Esophagus squamous epithelium (tissue), 5 donors: ENCODE data around the gene CCDC146. TPM values are rescaled to one million over a fixed set of nuclear protein-coding genes. Genes with fewer than 3 reads are reported as not detected.
A peak's percentile ranks its signal among the peaks of the same experiment; 100 is the strongest.

Source experiments
- DNase-seq: peaks from one replicate; lab custom pipeline; 2025; lab: John Stamatoyannopoulos, UW
- H3K27ac ChIP-seq, 4 donors: fragments of 200-600 bp; sonication (generic); one replicate each; pipeline ENCODE4 v1.5.1; 2016 to 2019; ENCODE audit warnings: mild to moderate bottlenecking in 1 of 4
- H3K27me3 ChIP-seq, 4 donors: fragments of 200-600 bp; sonication (generic); 1 replicate in 3 of 4; 2 replicates in 1 of 4; pipeline versions ENCODE4 v1.5.1 to v1.6.0; 2017 to 2021; ENCODE audit warnings: antibody characterized with exemption in 1 of 4
- H3K36me3 ChIP-seq, 3 donors: fragments of 200-600 bp; sonication (generic); one replicate each; pipeline ENCODE4 v1.5.1; 2016 to 2019
- H3K4me1 ChIP-seq, 3 donors: fragments of 200-600 bp; sonication (generic); one replicate each; pipeline ENCODE4 v1.5.1; 2017 to 2019
- H3K4me3 ChIP-seq, 4 donors: fragments of 200-600 bp; sonication (generic); 1 replicate in 3 of 4; 2 replicates in 1 of 4; pipeline ENCODE4 v1.5.1; 2016 to 2019; ENCODE audit warnings: mild to moderate bottlenecking in 2 of 4, moderate library complexity in 1 of 4
- H3K9me3 ChIP-seq, 3 donors: fragments of 200-600 bp; sonication (generic); one replicate each; pipeline ENCODE4 v1.5.1; 2016 to 2019
- POLR2A ChIP-seq, 4 donors: fragments of 450-650 bp; IDR thresholded peaks; one replicate each; pipeline ENCODE4 v1.6.1; 2017; ENCODE audit warnings: antibody characterized with exemption in 4 of 4, mild to moderate bottlenecking in 4 of 4, moderate library complexity in 3 of 4
- WGBS, 2 donors: methylation state at CpG; one replicate each; pipeline ENCODE4 v1.1.5; 2018; 5-methylcytosine and 5-hydroxymethylcytosine counted together
- intact Hi-C: fragments of 100-400 bp; cut with DNase I; formaldehyde crosslinking; loops from one replicate; pipeline ENCODE4 v1.15.0; 2022
- total RNA-seq, 4 donors: library from RNA; depleted of rRNA; stranded (reverse); fragments of >200 nt; gene quantifications; one replicate each; pipeline ENCODE4 v1.1.0, GENCODE V29; 2016
- TF ChIP-seq, protein P1 (sequence below), 6 experiments: fragments of 450-650 bp in 4 of 6; fragments of 200-600 bp in 2 of 6; sonication (generic) in 2 of 6; IDR thresholded peaks; one replicate each; pipeline ENCODE4 v1.5.1; 2016 to 2019; ENCODE audit warnings: antibody characterized with exemption in 6 of 6, mild to moderate bottlenecking in 4 of 6, moderate library complexity in 4 of 6
- donor health status: DM: yes; HTN: yes; CAD: no.

The CCDC146 gene
- total RNA-seq, 4 donors from 2014 or later: 4.6 to 25.0 (median 7.6) TPM

GRCh38 chr7:77313085-77313484, 190.7 kb downstream of the CCDC146 start:
- Histone ChIP-seq H3K27ac (peak overlapping the region in 2 of 4 donors; percentile 3 to 19), H3K4me3 (no peak overlapping the region), H3K4me1 (peaks cover 0 to 75% (median 34%) of the 10 kb centered on the region in 3 donors), H3K27me3 (no peaks in the 10 kb centered on the region), H3K9me3 (no peaks in the 10 kb centered on the region), H3K36me3 (peaks cover 0 to 29% (median 0%) of the 10 kb centered on the region in 3 donors)
- TF ChIP-seq, protein P1, sequence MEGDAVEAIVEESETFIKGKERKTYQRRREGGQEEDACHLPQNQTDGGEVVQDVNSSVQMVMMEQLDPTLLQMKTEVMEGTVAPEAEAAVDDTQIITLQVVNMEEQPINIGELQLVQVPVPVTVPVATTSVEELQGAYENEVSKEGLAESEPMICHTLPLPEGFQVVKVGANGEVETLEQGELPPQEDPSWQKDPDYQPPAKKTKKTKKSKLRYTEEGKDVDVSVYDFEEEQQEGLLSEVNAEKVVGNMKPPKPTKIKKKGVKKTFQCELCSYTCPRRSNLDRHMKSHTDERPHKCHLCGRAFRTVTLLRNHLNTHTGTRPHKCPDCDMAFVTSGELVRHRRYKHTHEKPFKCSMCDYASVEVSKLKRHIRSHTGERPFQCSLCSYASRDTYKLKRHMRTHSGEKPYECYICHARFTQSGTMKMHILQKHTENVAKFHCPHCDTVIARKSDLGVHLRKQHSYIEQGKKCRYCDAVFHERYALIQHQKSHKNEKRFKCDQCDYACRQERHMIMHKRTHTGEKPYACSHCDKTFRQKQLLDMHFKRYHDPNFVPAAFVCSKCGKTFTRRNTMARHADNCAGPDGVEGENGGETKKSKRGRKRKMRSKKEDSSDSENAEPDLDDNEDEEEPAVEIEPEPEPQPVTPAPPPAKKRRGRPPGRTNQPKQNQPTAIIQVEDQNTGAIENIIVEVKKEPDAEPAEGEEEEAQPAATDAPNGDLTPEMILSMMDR (IDR thresholded peaks at IDR 0.05): no peak
- TF ChIP-seq POLR2A (IDR thresholded peaks at IDR 0.05): no peak
- 54 to 56% methylated on average over 2 of the region's 2 CpGs for WGBS, 2 donors
- intact Hi-C loops: no loop called here
- DNase-seq: no peak

GRCh38 chr7:77313876-77314480, 191.6 kb downstream of the CCDC146 start:
- intact Hi-C loops: no loop called here
- Histone ChIP-seq H3K36me3 (peaks cover 0 to 30% (median 0%) of the 10 kb centered on the region in 3 donors), H3K9me3 (no peaks in the 10 kb centered on the region), H3K27me3 (no peaks in the 10 kb centered on the region), H3K4me1 (peaks cover 0 to 68% (median 29%) of the 10 kb centered on the region in 3 donors), H3K27ac (no peak overlapping the region), H3K4me3 (no peak overlapping the region)
- no peak for DNase-seq
- WGBS, 2 donors: 51 to 84% methylated on average over 5 of the region's 5 CpGs
- TF ChIP-seq POLR2A (IDR thresholded peaks at IDR 0.05): no peak
- TF ChIP-seq, protein P1 (IDR thresholded peaks at IDR 0.05): no peak

DNA sequence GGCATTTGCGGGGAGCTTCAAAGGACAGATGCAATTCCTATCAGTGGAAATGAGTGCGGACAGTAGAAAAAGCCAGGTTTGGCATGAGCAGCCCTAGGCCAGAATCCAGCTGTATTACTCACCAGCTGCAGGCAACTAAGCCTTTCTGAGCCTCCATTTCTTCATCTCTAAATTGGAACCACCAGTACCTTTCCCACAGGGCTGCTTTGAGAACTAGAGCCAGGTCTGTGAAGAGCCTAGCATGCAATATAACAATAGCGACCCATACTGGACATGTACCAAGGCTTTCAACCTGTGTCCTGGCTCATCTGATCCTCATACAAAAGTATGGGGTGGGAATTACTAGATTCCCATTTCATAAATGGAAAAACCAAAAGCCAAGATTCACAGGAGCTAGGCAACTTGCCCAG, 192.8 kb downstream of the CCDC146 start:
- intact Hi-C loops: no loop called here
- 44 to 57% methylated on average over 3 of the region's 3 CpGs for WGBS, 2 donors
- no peaks in the 10 kb centered on the region for H3K27me3 ChIP-seq
- H3K4me1 ChIP-seq: peaks cover 0 to 56% (median 18%) of the 10 kb centered on the region in 3 donors
- no peak for DNase-seq
- peaks cover 0 to 31% (median 0%) of the 10 kb centered on the region in 3 donors for H3K36me3 ChIP-seq
- no peak overlapping the region for H3K4me3 ChIP-seq
- no peaks in the 10 kb centered on the region for H3K9me3 ChIP-seq
- H3K27ac ChIP-seq: no peak overlapping the region
- TF ChIP-seq, protein P1 (IDR thresholded peaks at IDR 0.05): no peak
- no peak for TF ChIP-seq POLR2A (IDR thresholded peaks at IDR 0.05)

DNA sequence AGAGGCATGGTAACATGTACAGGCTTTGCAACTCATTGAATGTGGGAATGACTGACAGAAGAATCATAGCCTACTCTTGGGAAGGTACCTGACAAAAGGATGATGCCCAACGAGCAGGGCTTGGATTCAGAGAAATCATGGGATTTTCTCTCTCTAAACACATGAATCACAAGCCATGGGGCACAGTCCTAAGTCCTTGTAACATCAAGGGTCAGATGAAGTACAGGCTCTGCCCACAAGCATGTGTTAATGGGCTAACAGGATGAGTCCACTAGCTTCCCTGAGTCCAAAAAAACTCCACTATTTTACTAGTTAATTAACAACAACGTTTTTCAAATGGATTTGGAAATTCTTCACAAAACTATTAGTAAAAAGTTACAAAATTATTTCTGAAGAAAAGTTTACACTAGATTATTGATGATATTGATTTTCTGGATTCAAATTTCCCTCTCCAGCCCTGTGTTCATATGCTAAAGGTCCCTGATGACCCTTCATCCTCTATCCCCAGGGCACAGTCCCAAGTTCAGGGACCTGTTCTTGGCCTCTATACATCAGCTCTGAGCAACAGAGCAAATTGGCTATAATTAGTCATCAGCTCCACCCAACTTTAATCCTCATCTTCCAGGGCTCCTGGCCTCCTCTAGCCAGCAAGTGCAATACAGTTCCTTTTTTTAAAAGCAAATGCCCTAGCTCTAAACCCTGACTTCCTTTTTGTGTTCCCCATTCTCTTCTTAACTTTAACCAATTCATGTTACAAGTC, 194.0 kb downstream of the CCDC146 start:
- TF ChIP-seq, protein P1 (IDR thresholded peaks at IDR 0.05): no peak
- TF ChIP-seq POLR2A (IDR thresholded peaks at IDR 0.05): no peak
- Histone ChIP-seq H3K27ac (no peak overlapping the region), H3K4me1 (peaks cover 0 to 48% (median 15%) of the 10 kb centered on the region in 3 donors), H3K4me3 (no peak overlapping the region), H3K9me3 (no peaks in the 10 kb centered on the region), H3K36me3 (peaks cover 0 to 40% (median 0%) of the 10 kb centered on the region in 3 donors), H3K27me3 (no peaks in the 10 kb centered on the region)
- no peak for DNase-seq
- 28 to 52% methylated on average over 2 of the region's 2 CpGs for WGBS, 2 donors
- intact Hi-C loops: no loop called here

DNA sequence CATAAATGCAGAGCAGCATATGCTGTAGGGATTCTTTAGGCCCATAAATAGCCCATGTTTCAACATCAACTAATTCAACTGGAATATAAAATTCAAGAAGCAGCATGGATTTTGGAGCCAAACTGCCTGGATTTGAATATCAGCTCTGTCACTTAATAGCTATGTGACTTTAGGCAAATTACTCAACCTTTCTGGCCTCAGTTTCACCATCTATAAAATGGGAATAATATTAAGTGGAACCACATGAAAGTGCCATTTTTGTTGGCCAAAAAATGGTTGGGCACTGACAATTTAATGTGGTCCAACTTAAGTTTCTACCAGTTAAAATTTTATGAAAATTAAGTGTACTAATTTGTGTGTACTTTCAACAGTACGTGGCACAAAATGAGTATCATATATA, 195.6 kb downstream of the CCDC146 start:
- no peaks in the 10 kb centered on the region for H3K9me3 ChIP-seq
- H3K36me3 ChIP-seq: peaks cover 0 to 41% (median 0%) of the 10 kb centered on the region in 3 donors
- WGBS, 2 donors: 93 to 96% methylated on average over 1 of the region's 1 CpG
- H3K27me3 ChIP-seq: no peaks in the 10 kb centered on the region
- TF ChIP-seq, protein P1 (IDR thresholded peaks at IDR 0.05): no peak
- TF ChIP-seq POLR2A (IDR thresholded peaks at IDR 0.05): no peak
- DNase-seq: no peak
- intact Hi-C loops: no loop called here
- H3K4me3 ChIP-seq: no peak overlapping the region
- H3K4me1 ChIP-seq: peaks cover 0 to 36% (median 10%) of the 10 kb centered on the region in 3 donors
- H3K27ac ChIP-seq: no peak overlapping the region
